Mesenchymal stem cell (in vitro differentiated cells and primary cell): ENCODE results near the gene ZNF81.

Experiments
- DNase-seq: peaks from one replicate; pipeline ENCODE4 v3.0.0-alpha.2; 2013
- H2AFZ ChIP-seq: one replicate; pipeline ENCODE4 v1.6.1; 2013; ENCODE audit warnings: low read depth, mild to moderate bottlenecking, control low read depth, inconsistent platforms, low read length, moderate library complexity
- H2AK5ac ChIP-seq: 2 replicates; pipeline ENCODE4 v1.6.1; 2013; ENCODE audit warnings: low read length, moderate library complexity, mild to moderate bottlenecking, inconsistent platforms; ENCODE audit not compliant: severe bottlenecking
- H2BK120ac ChIP-seq: one replicate; pipeline ENCODE4 v1.6.1; 2013; ENCODE audit warnings: low read depth, mild to moderate bottlenecking, inconsistent platforms, low read length, moderate library complexity
- H2BK12ac ChIP-seq, 2 experiments: one replicate each; pipeline ENCODE4 v1.6.1; 2013; ENCODE audit warnings: inconsistent platforms in 2 of 2, low read length in 2 of 2, mild to moderate bottlenecking in 2 of 2, moderate library complexity in 2 of 2, control low read depth in 1 of 2
- H2BK15ac ChIP-seq: one replicate; pipeline ENCODE4 v1.6.1; 2013; ENCODE audit warnings: mild to moderate bottlenecking, low read depth, inconsistent platforms; ENCODE audit not compliant: poor library complexity, severe bottlenecking
- H2BK5ac ChIP-seq: 2 replicates; pipeline ENCODE4 v1.6.1; 2013; ENCODE audit warnings: low read depth, mild to moderate bottlenecking, low read length, control low read depth, inconsistent platforms; ENCODE audit not compliant: poor library complexity, severe bottlenecking
- H3K14ac ChIP-seq, 2 experiments: one replicate each; pipeline ENCODE4 v1.6.1; 2013; ENCODE audit warnings: inconsistent platforms in 2 of 2, low read length in 2 of 2, control low read depth in 1 of 2, mild to moderate bottlenecking in 1 of 2, moderate library complexity in 1 of 2
- H3K18ac ChIP-seq, 2 experiments: one replicate each; pipeline ENCODE4 v1.6.1; 2013; ENCODE audit warnings: inconsistent platforms in 2 of 2, low read length in 2 of 2, control low read depth in 1 of 2, low read depth in 1 of 2, mild to moderate bottlenecking in 1 of 2
- H3K23ac ChIP-seq, 2 experiments: one replicate each; pipeline ENCODE4 v1.6.1; 2013; ENCODE audit warnings: inconsistent platforms in 2 of 2, low read length in 2 of 2, mild to moderate bottlenecking in 2 of 2, moderate library complexity in 2 of 2, control low read depth in 1 of 2
- H3K27ac ChIP-seq: 2 replicates; pipeline ENCODE4 v1.5.1; 2013; ENCODE audit warnings: mild to moderate bottlenecking, moderate library complexity, low read length, control low read depth, inconsistent platforms; ENCODE audit not compliant: poor library complexity, severe bottlenecking
- H3K27me3 ChIP-seq, 2 experiments: 2 replicates each; pipeline versions ENCODE4 v1.6.1 to v1.7.0; 2013; ENCODE audit warnings: low read length in 2 of 2, mild to moderate bottlenecking in 2 of 2, moderate library complexity in 2 of 2, control low read depth in 1 of 2, inconsistent platforms in 1 of 2; ENCODE audit not compliant: control insufficient read depth in 1 of 2, insufficient read depth in 1 of 2
- H3K36me3 ChIP-seq, 2 experiments: 2 replicates each; pipeline versions ENCODE4 v1.6.1 to v1.7.0; 2013; ENCODE audit warnings: low read length in 2 of 2, control low read depth in 1 of 2, inconsistent platforms in 1 of 2, low read depth in 1 of 2, mild to moderate bottlenecking in 1 of 2; ENCODE audit not compliant: insufficient read depth in 2 of 2, control insufficient read depth in 1 of 2
- H3K4ac ChIP-seq, 2 experiments: one replicate each; pipeline ENCODE4 v1.6.1; 2013; ENCODE audit warnings: inconsistent platforms in 2 of 2, low read length in 2 of 2, mild to moderate bottlenecking in 2 of 2, moderate library complexity in 2 of 2, control low read depth in 1 of 2, low read depth in 1 of 2
- H3K4me1 ChIP-seq: 2 replicates; pipeline ENCODE4 v1.6.1; 2013; ENCODE audit warnings: low read depth, low read length, control low read depth; ENCODE audit not compliant: control insufficient read depth, insufficient read depth
- H3K4me2 ChIP-seq: 2 replicates; pipeline ENCODE4 v1.6.1; 2013; ENCODE audit warnings: low read length, mild to moderate bottlenecking, inconsistent platforms; ENCODE audit not compliant: poor library complexity, severe bottlenecking
- H3K4me3 ChIP-seq, 2 experiments: 2 replicates each; pipeline versions ENCODE4 v1.5.1 to v1.7.0; 2013; ENCODE audit warnings: low read length in 2 of 2, mild to moderate bottlenecking in 2 of 2, control low read depth in 1 of 2, low read depth in 1 of 2; ENCODE audit not compliant: insufficient read depth in 1 of 2
- H3K79me1 ChIP-seq: replicated peaks from 2 replicates; pipeline ENCODE4 v1.6.1; 2013; ENCODE audit warnings: mild to moderate bottlenecking, control low read depth, low read length, inconsistent platforms; ENCODE audit not compliant: poor library complexity, severe bottlenecking
- H3K9ac ChIP-seq: 2 replicates; pipeline ENCODE4 v1.7.0; 2013; ENCODE audit warnings: mild to moderate bottlenecking, low read length, moderate library complexity
- H3K9me3 ChIP-seq: 2 replicates; pipeline ENCODE4 v1.7.0; 2013; ENCODE audit warnings: mild to moderate bottlenecking, low read length; ENCODE audit not compliant: control insufficient read depth
- H4K8ac ChIP-seq: one replicate; pipeline ENCODE4 v1.6.1; 2013; ENCODE audit warnings: inconsistent platforms, mild to moderate bottlenecking, low read length, moderate library complexity
- H4K91ac ChIP-seq: one replicate; pipeline ENCODE4 v1.6.1; 2013; ENCODE audit warnings: mild to moderate bottlenecking, low read length, inconsistent platforms
- WGBS: methylation state at CpG from one replicate; pipeline ENCODE4 v1.1.7; 2013; ENCODE audit warnings: mixed read lengths; 5-methylcytosine and 5-hydroxymethylcytosine counted together

The ZNF81 gene

DNA sequence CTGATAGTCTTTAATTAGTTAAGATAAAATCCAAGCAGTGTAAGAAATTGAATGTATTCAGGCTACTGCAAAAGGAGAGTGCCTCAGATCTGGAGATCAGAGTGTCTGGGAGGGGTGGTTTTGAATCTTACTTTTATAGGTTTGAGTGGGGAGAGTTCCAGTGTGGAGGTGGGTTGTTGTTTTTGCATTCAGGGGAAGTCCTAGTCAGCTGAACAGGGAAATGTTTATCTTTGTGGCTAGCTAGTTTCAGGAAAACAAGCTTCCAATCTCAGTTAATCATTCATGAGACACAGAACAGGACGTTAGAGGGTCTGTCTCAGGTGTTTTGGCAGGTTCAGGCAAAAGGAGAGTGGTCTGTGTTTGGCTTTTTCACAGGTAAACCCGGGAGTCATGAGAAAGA, 26.0 kb downstream of the ZNF81 start:
- no peaks in the 10 kb centered on the region for H3K4me1 ChIP-seq
- no peak overlapping the region for H2BK12ac ChIP-seq
- H3K79me1 ChIP-seq: peaks cover 5% of the 10 kb centered on the region
- H3K27ac ChIP-seq: no peak overlapping the region
- H3K18ac ChIP-seq: no peak overlapping the region
- H2BK120ac ChIP-seq: no peak overlapping the region
- H4K91ac ChIP-seq: no peak overlapping the region
- 71% methylated on average over 2 of the region's 2 CpGs for WGBS
- H4K8ac ChIP-seq: no peak overlapping the region
- DNase-seq: no peak
- no peak overlapping the region for H2BK15ac ChIP-seq
- H3K4ac ChIP-seq: no peak overlapping the region
- H2AK5ac ChIP-seq: no peak overlapping the region
- no peak overlapping the region for H3K14ac ChIP-seq
- H3K36me3 ChIP-seq: peaks cover 4 to 18% of the 10 kb centered on the region in 2 experiments
- H2AFZ ChIP-seq: no peak overlapping the region
- H3K4me3 ChIP-seq: no peak overlapping the region
- H3K9ac ChIP-seq: no peak overlapping the region
- H3K4me2 ChIP-seq: no peak overlapping the region
- H3K27me3 ChIP-seq: peaks cover 0 to 3% of the 10 kb centered on the region in 2 experiments
- peaks cover 3% of the 10 kb centered on the region for H3K9me3 ChIP-seq
- H3K23ac ChIP-seq: no peak overlapping the region
- no peak overlapping the region for H2BK5ac ChIP-seq

DNA sequence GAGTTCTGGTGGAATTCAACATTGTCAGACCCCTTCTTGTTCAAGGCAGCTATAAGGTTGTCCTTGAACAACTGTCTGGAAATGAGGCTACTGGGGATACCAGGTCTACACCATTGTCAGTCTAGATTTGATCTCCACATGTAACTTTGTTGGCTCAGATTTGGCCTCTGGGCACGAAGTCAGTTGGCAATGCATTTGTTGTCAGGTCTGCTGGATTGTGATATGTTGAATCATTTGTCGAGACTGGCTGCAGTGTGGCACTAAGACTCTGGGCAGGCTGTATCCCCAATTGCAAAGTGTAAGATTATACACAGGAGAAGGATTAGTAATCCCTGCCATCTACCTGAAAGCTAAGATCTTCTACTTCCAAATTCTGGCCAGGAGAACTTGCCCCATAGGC, 26.5 kb downstream of the ZNF81 start:
- Histone ChIP-seq H3K23ac (no peak overlapping the region), H2AFZ (no peak overlapping the region), H3K36me3 (peaks cover 4 to 15% of the 10 kb centered on the region in 2 experiments), H3K4me1 (no peaks in the 10 kb centered on the region), H3K4me2 (no peak overlapping the region), H4K91ac (no peak overlapping the region), H3K18ac (no peak overlapping the region), H3K4me3 (no peak overlapping the region), H3K9me3 (peaks cover 3% of the 10 kb centered on the region), H3K27me3 (peaks cover 0 to 2% of the 10 kb centered on the region in 2 experiments), H3K14ac (no peak overlapping the region), H2BK120ac (no peak overlapping the region), H2BK12ac (no peak overlapping the region), H3K9ac (no peak overlapping the region), H2AK5ac (no peak overlapping the region), H3K79me1 (peaks cover 5% of the 10 kb centered on the region), H3K27ac (no peak overlapping the region), H3K4ac (no peak overlapping the region), H2BK5ac (no peak overlapping the region), H4K8ac (no peak overlapping the region), H2BK15ac (no peak overlapping the region)
- DNase-seq: no peak
- WGBS: 100% methylated on average over 1 of the region's 2 CpGs

- H2BK15ac ChIP-seq: no peak overlapping the region
- H2AK5ac ChIP-seq: no peak overlapping the region
- H3K36me3 ChIP-seq: peaks cover 4 to 15% of the 10 kb centered on the region in 2 experiments
- no peak overlapping the region for H3K4me2 ChIP-seq
- no peak overlapping the region for H2BK120ac ChIP-seq
- H4K8ac ChIP-seq: no peak overlapping the region
- H3K18ac ChIP-seq: no peak overlapping the region
- no peak overlapping the region for H3K14ac ChIP-seq
- no peak overlapping the region for H3K4ac ChIP-seq
- H3K79me1 ChIP-seq: peaks cover 5% of the 10 kb centered on the region
- H2BK5ac ChIP-seq: no peak overlapping the region
- 89% methylated on average over 3 of the region's 3 CpGs for WGBS
- no peak overlapping the region for H3K4me3 ChIP-seq
- no peak overlapping the region for H3K27ac ChIP-seq
- H4K91ac ChIP-seq: no peak overlapping the region
- no peaks in the 10 kb centered on the region for H3K4me1 ChIP-seq
- no peak overlapping the region for H2BK12ac ChIP-seq
- H3K23ac ChIP-seq: no peak overlapping the region
- no peaks in the 10 kb centered on the region for H3K27me3 ChIP-seq
- H2AFZ ChIP-seq: no peak overlapping the region
- H3K9ac ChIP-seq: no peak overlapping the region
- peaks cover 3% of the 10 kb centered on the region for H3K9me3 ChIP-seq
- DNase-seq: no peak
Observed at GRCh38 chrX:47864300-47864699, 27.6 kb downstream of the ZNF81 start.

DNA sequence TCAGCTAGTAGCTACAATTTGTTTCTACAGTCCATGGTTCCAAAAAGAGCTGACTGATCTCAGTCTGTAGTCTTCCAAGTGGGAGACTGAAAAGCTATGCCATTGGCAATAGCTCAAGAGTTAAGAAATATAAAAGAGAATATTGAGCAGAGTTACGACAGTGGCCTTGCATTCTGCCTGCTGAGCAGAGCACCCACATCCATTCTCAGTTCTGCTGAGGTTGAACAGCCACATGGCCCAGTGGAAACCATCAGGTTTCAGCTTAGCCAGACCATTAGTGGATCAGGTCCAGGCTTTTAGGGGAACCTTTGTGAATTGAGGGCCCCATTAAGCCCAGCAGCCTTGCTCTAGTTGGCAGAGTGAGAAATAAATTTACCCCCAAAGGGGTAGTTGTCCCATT, 28.1 kb downstream of the ZNF81 start:
- no peak overlapping the region for H4K8ac ChIP-seq
- H2AFZ ChIP-seq: no peak overlapping the region
- no peak overlapping the region for H3K4me3 ChIP-seq
- no peak overlapping the region for H3K23ac ChIP-seq
- H3K9me3 ChIP-seq: peaks cover 3% of the 10 kb centered on the region
- H3K9ac ChIP-seq: no peak overlapping the region
- H4K91ac ChIP-seq: no peak overlapping the region
- H3K4me1 ChIP-seq: no peaks in the 10 kb centered on the region
- H3K36me3 ChIP-seq: peaks cover 4 to 15% of the 10 kb centered on the region in 2 experiments
- H2AK5ac ChIP-seq: no peak overlapping the region
- no peaks in the 10 kb centered on the region for H3K27me3 ChIP-seq
- no peak for DNase-seq
- H3K79me1 ChIP-seq: peaks cover 3% of the 10 kb centered on the region
- no peak overlapping the region for H3K4me2 ChIP-seq
- H3K14ac ChIP-seq: no peak overlapping the region
- no peak overlapping the region for H3K4ac ChIP-seq
- WGBS: 100% methylated on average over 1 of the region's 1 CpG
- no peak overlapping the region for H2BK15ac ChIP-seq
- no peak overlapping the region for H3K27ac ChIP-seq
- no peak overlapping the region for H2BK12ac ChIP-seq
- H2BK120ac ChIP-seq: no peak overlapping the region
- no peak overlapping the region for H2BK5ac ChIP-seq
- H3K18ac ChIP-seq: no peak overlapping the region
